ENCODE data around the gene METAP2. TPM values are rescaled to one million over a fixed set of nuclear protein-coding genes. Genes with fewer than 3 reads are reported as not detected.
"Not testable (repeated sequence)": the region's sequence is repeated elsewhere in the genome, so short reads cannot be mapped to it uniquely, and the experiment has no call there.

The METAP2 gene
- total RNA-seq, 2 experiments from 2014 or later = 129 to 133 TPM

DNA sequence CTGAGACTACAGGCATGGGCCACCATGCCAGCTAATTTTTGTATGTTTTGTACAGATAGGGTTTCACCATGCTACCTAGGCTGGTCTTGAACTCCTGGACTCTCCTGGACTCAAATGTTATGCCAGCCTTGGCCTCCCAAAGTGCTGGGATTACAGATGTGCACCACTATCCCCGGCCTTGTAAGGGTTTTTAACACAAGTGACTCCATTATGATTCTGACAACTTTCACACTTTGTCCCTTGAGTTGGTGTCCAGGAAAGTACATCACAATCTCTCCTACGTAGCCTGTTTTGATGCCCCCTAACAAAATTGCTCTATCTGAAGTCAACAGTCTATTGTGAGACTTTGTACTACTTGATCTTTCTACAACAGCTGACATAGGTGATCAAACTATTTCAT is 11.4 kb upstream of the METAP2 start:
- CTCF ChIA-PET = no interaction called here
- TF ChIP-seq CTCF (IDR thresholded peaks at IDR 0.05) = no peak
- H3K36me3 Mint-ChIP-seq (ENCODE audit: low read depth) = peaks cover 2% of the 10 kb centered on the region
- no peak overlapping the region for H3K4me3 Mint-ChIP-seq
- DNase-seq (no peak), ATAC-seq (no peak)
- no peak overlapping the region for H3K27ac Mint-ChIP-seq
- intact Hi-C loops (cut with micrococcal nuclease) = no loop called here
- peaks cover 6% of the 10 kb centered on the region for H3K9me3 Mint-ChIP-seq
- H3K27me3 Mint-ChIP-seq = peaks cover 1% of the 10 kb centered on the region
- H3K4me1 Mint-ChIP-seq (ENCODE audit: low read depth) = no peaks in the 10 kb centered on the region
- POLR2A ChIA-PET = no interaction called here

GRCh38 chr12:95463050-95463449 is 10.9 kb upstream of the METAP2 start:
- intact Hi-C loops (cut with micrococcal nuclease) = no loop called here
- Mint-ChIP-seq H3K27ac (no peak overlapping the region), H3K9me3 (peaks cover 3% of the 10 kb centered on the region), H3K36me3 (ENCODE audit: low read depth) (peaks cover under 1% of the 10 kb centered on the region), H3K27me3 (peaks cover 1% of the 10 kb centered on the region), H3K4me1 (ENCODE audit: low read depth) (no peaks in the 10 kb centered on the region), H3K4me3 (no peak overlapping the region)
- no peak for DNase-seq
- TF ChIP-seq CTCF (IDR thresholded peaks at IDR 0.05) = no peak
- POLR2A ChIA-PET = no interaction called here
- CTCF ChIA-PET = no interaction called here
- no peak for ATAC-seq

DNA sequence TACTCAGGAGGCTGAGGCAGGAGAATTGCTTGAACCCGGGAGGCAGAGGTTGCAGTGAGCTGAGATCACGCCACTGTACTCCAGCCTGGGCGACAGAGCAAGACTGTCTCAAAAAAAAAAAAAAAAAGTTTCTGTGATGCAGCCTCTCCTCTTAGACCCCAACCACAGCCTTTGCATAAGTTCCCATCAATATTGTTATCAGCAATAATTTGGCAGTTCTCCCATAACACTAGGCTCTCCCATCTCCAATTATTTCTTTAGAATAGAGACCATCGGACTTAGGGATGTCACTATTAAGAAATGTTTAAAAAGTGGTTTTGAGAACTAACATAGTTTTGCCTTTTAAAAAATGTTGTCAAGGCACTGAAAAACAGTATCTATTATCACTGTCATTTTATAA is 10.2 kb upstream of the METAP2 start:
- H3K9me3 Mint-ChIP-seq; intact Hi-C loops (cut with micrococcal nuclease); ATAC-seq; H3K4me1 Mint-ChIP-seq (ENCODE audit: low read depth); H3K36me3 Mint-ChIP-seq (ENCODE audit: low read depth); H3K27me3 Mint-ChIP-seq; H3K4me3 Mint-ChIP-seq; DNase-seq; H3K27ac Mint-ChIP-seq: not testable (repeated sequence)
- POLR2A ChIA-PET = interaction anchor here (0.6 to 1.2 kb wide), 3 partner anchors 10 to 21 kb away, joined by 3 to 5 read pairs (median 5); partner anchors contain the start of gene METAP2
- CTCF ChIA-PET = interaction anchor here (1.5 kb wide), 1 partner anchor 71 kb away, joined by 3 read pairs; no protein-coding TSS in a partner anchor

GRCh38 chr12:95465275-95465674 is 8.7 kb upstream of the METAP2 start:
- Mint-ChIP-seq H3K36me3 (ENCODE audit: low read depth) (no peaks in the 10 kb centered on the region), H3K4me3 (no peak overlapping the region), H3K4me1 (ENCODE audit: low read depth) (no peaks in the 10 kb centered on the region), H3K27me3 (no peaks in the 10 kb centered on the region), H3K27ac (no peak overlapping the region), H3K9me3 (no peaks in the 10 kb centered on the region)
- TF ChIP-seq CTCF (IDR thresholded peaks at IDR 0.05) = no peak
- intact Hi-C loops (cut with micrococcal nuclease) = no loop called here
- ATAC-seq (no peak), DNase-seq (no peak)
- ChIA-PET POLR2A (no interaction called here), CTCF (interaction anchor here (1.5 kb wide), 1 partner anchor 69 kb away, joined by 3 read pairs; no protein-coding TSS in a partner anchor)

- ChIA-PET POLR2A (no interaction called here), CTCF (no interaction called here)
- ATAC-seq (no peak), DNase-seq (no peak)
- no peak overlapping the region for H3K4me3 Mint-ChIP-seq
- H3K4me1 Mint-ChIP-seq (ENCODE audit: low read depth) = peaks cover 9% of the 10 kb centered on the region
- peaks cover 5% of the 10 kb centered on the region for H3K36me3 Mint-ChIP-seq (ENCODE audit: low read depth)
- H3K9me3 Mint-ChIP-seq = no peaks in the 10 kb centered on the region
- TF ChIP-seq CTCF (IDR thresholded peaks at IDR 0.05) = no peak
- no peak overlapping the region for H3K27ac Mint-ChIP-seq
- intact Hi-C loops (cut with micrococcal nuclease) = loop anchor here (5.0 kb wide), 1 partner anchor 253 kb away; the partner anchor contains the start of genes FGD6 and VEZT
- no peaks in the 10 kb centered on the region for H3K27me3 Mint-ChIP-seq
Observed at GRCh38 chr12:95470300-95470699, 3.7 kb upstream of the METAP2 start.
